GM12878 (cell line): ENCODE results near the gene ALAS1. TPM values are rescaled to one million over a fixed set of nuclear protein-coding genes. Genes with fewer than 3 reads are reported as not detected.

Source experiments
- ATF7 ChIP-seq: fragments of 450-650 bp; IDR thresholded peaks from 2 replicates; pipeline ENCODE4 v1.6.1; 2016; ENCODE audit warnings: low read depth, mild to moderate bottlenecking
- BCL11A ChIP-seq: IDR thresholded peaks from 2 replicates; pipeline ENCODE4 v1.6.1; 2011; ENCODE audit warnings: low read depth, low read length
- CBFB ChIP-seq: IDR thresholded peaks from 2 replicates; pipeline ENCODE4 v1.6.1; 2016; ENCODE audit warnings: antibody characterized with exemption, low read depth
- CREB1 ChIP-seq: IDR thresholded peaks from 2 replicates; pipeline ENCODE4 v1.6.1; 2012; ENCODE audit warnings: low read depth, mild to moderate bottlenecking, inconsistent platforms
- EP300 ChIP-seq, 2 experiments: fragments of 150-350 bp in 1 of 2; IDR thresholded peaks; 2 replicates each; pipeline ENCODE4 v1.6.1; 2011 to 2012; ENCODE audit warnings: low read depth in 2 of 2, low read length in 2 of 2, borderline replicate concordance in 1 of 2, improper control_type of control experiment in 1 of 2, inconsistent platforms in 1 of 2; ENCODE audit not compliant: control insufficient read depth in 1 of 2
- ESRRA ChIP-seq: IDR thresholded peaks from 2 replicates; pipeline ENCODE4 v1.6.1; 2012; ENCODE audit warnings: mild to moderate bottlenecking, low read length, improper control_type of control experiment
- GATAD2B ChIP-seq: fragments of 450-650 bp; conservative IDR thresholded peaks from 2 replicates; pipeline ENCODE4 v1.6.1; 2017; ENCODE audit warnings: low read depth, mild to moderate bottlenecking, moderate library complexity
- HDAC2 ChIP-seq: fragments of 200-600 bp; sonication (generic); IDR thresholded peaks from 2 replicates; pipeline ENCODE4 v1.6.1; 2017
- IKZF2 ChIP-seq, 2 experiments: fragments of 450-650 bp; IDR thresholded peaks; 2 replicates each; pipeline ENCODE4 v1.6.1; 2017; ENCODE audit warnings: mild to moderate bottlenecking in 2 of 2, moderate library complexity in 2 of 2
- KLF5 ChIP-seq: fragments of 450-650 bp; IDR thresholded peaks from 2 replicates; pipeline ENCODE4 v1.6.1; 2014; ENCODE audit warnings: mild to moderate bottlenecking; ENCODE audit not compliant: partially characterized antibody
- MEF2B ChIP-seq: fragments of 450-650 bp; IDR thresholded peaks from 2 replicates; pipeline ENCODE4 v1.6.1; 2018; ENCODE audit warnings: mild to moderate bottlenecking, moderate library complexity; ENCODE audit not compliant: partially characterized antibody, poor library complexity, severe bottlenecking
- MTA2 ChIP-seq: fragments of 450-650 bp; IDR thresholded peaks from 2 replicates; pipeline ENCODE4 v1.6.1; 2016; ENCODE audit warnings: low read depth, mild to moderate bottlenecking, moderate library complexity
- NFYB ChIP-seq: IDR thresholded peaks from 2 replicates; pipeline ENCODE4 v1.6.1; 2011; ENCODE audit warnings: low read depth, mild to moderate bottlenecking, low read length, improper control_type of control experiment, moderate library complexity; ENCODE audit not compliant: insufficient read depth
- NR2C2 ChIP-seq: IDR thresholded peaks from 2 replicates; pipeline ENCODE4 v1.6.1; 2011; ENCODE audit warnings: borderline replicate concordance, low read depth; ENCODE audit not compliant: control insufficient read depth, insufficient read length
- PAX5 ChIP-seq: IDR thresholded peaks from 2 replicates; pipeline ENCODE4 v1.6.1; 2011; ENCODE audit warnings: low read depth, low read length, borderline replicate concordance
- PKNOX1 ChIP-seq: fragments of 450-650 bp; IDR thresholded peaks from 2 replicates; pipeline ENCODE4 v1.6.1; 2016; ENCODE audit warnings: mild to moderate bottlenecking
- POLR2A ChIP-seq: IDR thresholded peaks from 2 replicates; pipeline ENCODE4 v1.6.1; 2011; ENCODE audit warnings: low read depth, mild to moderate bottlenecking, low read length
- RBBP5 ChIP-seq: fragments of 200-600 bp; sonication (generic); conservative IDR thresholded peaks from 2 replicates; pipeline ENCODE4 v1.6.1; 2016
- SIN3A ChIP-seq: IDR thresholded peaks from 2 replicates; pipeline ENCODE4 v1.6.1; 2012; ENCODE audit warnings: low read depth, low read length, improper control_type of control experiment
- SMC3 ChIP-seq: IDR thresholded peaks from 2 replicates; pipeline ENCODE4 v1.6.1; 2011; ENCODE audit warnings: low read length, improper control_type of control experiment, borderline replicate concordance
- SPI1 ChIP-seq: IDR thresholded peaks from 2 replicates; pipeline ENCODE4 v1.6.1; 2011; ENCODE audit warnings: low read depth, mild to moderate bottlenecking, low read length, moderate library complexity, borderline replicate concordance; ENCODE audit not compliant: insufficient read depth
- STAT1 ChIP-seq: fragments of 450-650 bp; conservative IDR thresholded peaks from 2 replicates; pipeline ENCODE4 v1.6.1; 2014; ENCODE audit warnings: antibody characterized with exemption, mild to moderate bottlenecking
- STAT3 ChIP-seq: IDR thresholded peaks from 2 replicates; pipeline ENCODE4 v1.6.1; 2011; ENCODE audit warnings: low read depth, low read length, improper control_type of control experiment
- TCF12 ChIP-seq: IDR thresholded peaks from 2 replicates; pipeline ENCODE4 v1.6.1; 2011; ENCODE audit warnings: low read depth, mild to moderate bottlenecking, low read length
- TCF7 ChIP-seq: IDR thresholded peaks from 2 replicates; pipeline ENCODE4 v1.6.1; 2014; ENCODE audit warnings: antibody characterized with exemption, borderline replicate concordance
- ZBED1 ChIP-seq: IDR thresholded peaks from 2 replicates; pipeline ENCODE4 v1.6.1; 2016; ENCODE audit warnings: borderline replicate concordance
- ZSCAN29 ChIP-seq: fragments of 450-650 bp; IDR thresholded peaks from 2 replicates; pipeline ENCODE4 v1.6.1; 2017; ENCODE audit warnings: mild to moderate bottlenecking, moderate library complexity
- ZZZ3 ChIP-seq: IDR thresholded peaks from 2 replicates; pipeline ENCODE4 v1.6.1; 2011; ENCODE audit warnings: low read depth; ENCODE audit not compliant: control insufficient read depth, insufficient read length
- polyA plus RNA-seq, 11 experiments: library from polyadenylated mRNA; depleted of rRNA in 4 of 11; unstranded in 6 of 11; stranded (reverse) in 5 of 11; fragments of >200 nt; fragmentation: Nextera tagmentation in 4 of 11; fragmentation: Illumina TruSeq in 1 of 11; extraction: Ambion mirVana in 4 of 11; extraction: Trizol in 1 of 11; gene quantifications; 1 replicate in 1 of 11; 2 replicates in 10 of 11; pipeline versions ENCODE4 v1.2.1 to v1.2.3, GENCODE V29; 2011 to 2016; ENCODE audit warnings: inconsistent platforms in 2 of 11, missing spikeins in 2 of 11, low read depth in 1 of 11
- total RNA-seq, 4 experiments: library from RNA; depleted of rRNA in 3 of 4; stranded (reverse); fragments of >200 nt in 3 of 4; fragmentation: Illumina TruSeq in 1 of 4; extraction: Trizol in 1 of 4; gene quantifications; 2 replicates each; pipeline versions ENCODE4 v1.2.1 to v1.2.3, GENCODE V29; 2013 to 2021
- TF ChIP-seq, protein P1 (sequence below): fragments of 450-650 bp; IDR thresholded peaks from 2 replicates; pipeline ENCODE4 v1.6.1; 2017; ENCODE audit warnings: low read depth, mild to moderate bottlenecking, moderate library complexity
- TF ChIP-seq, protein P2 (sequence below): IDR thresholded peaks from 2 replicates; pipeline ENCODE4 v1.6.1; 2011; ENCODE audit warnings: low read depth, mild to moderate bottlenecking, low read length, moderate library complexity, borderline replicate concordance; ENCODE audit errors: extremely low read depth

ALAS1 gene
- total and polyA plus RNA-seq, 10 of the 15 experiments (the other 5 are each of a cell fraction or from before 2014, with no cell fraction given), result 69.9 to 115 (median 94.1) TPM

DNA sequence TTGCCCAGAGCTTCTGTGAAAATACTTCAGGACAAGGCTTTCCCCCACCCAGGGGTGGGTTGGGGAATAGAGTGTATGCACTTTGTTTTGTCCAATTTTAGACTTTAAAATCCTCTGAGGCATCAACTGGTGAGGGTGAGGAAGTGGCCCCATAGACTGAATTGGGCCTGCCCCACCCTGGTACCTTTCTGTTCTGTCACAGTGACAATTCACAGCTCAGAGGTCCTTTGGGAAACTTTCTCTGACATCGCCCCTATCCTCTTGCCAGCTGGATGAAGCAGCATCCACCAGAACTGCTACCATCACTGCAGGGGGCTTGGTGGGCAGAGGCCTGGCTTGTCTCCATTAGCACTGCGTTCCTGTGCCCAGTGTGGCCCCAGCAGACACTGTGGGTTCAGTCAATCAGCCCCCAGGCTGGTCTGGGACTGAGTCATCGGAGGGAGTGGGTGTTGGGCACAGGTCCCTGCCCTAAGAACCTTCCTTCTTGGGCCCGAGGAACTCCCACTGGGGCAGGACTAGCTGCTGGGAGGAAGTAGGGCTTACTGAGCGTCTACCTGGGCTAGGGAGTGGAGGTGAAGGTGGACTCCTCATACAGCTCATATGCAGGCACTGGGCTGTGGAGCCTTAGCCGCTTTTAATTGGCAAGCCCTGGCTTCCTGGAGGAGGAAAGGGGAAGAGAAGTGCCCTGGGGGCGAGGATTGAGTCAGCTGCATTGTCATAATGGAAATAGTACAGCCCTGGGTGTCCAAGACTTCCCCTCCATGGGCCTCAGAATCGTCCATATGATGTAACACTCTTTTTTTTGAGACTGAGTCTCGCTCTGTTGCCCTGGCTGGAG is 46.0 kb downstream of the ALAS1 start (continued):
- TF ChIP-seq STAT3, result no peak
- TF ChIP-seq KLF5, result peak; percentile 47
- TF ChIP-seq TCF12, result peak; percentile 70
- TF ChIP-seq SPI1, result peak; percentile 89
- no peak; the same call in 1 of the 2 replicates for TF ChIP-seq TCF7
- TF ChIP-seq EP300 (IDR thresholded peaks at IDR 0.05; ENCODE audit: borderline replicate concordance in 1 of 2, control insufficient read depth in 1 of 2, low read depth in 2 of 2, low read length in 2 of 2), result peak in 1 of 2 experiments; percentile 70; a peak in 1 of 4 replicates
- peak; percentile 82 for TF ChIP-seq ZBED1
- peak; percentile 16; the same call in 1 of the 2 replicates for TF ChIP-seq GATAD2B
- TF ChIP-seq SIN3A, result no peak
- TF ChIP-seq ATF7, result peak; percentile 91
- TF ChIP-seq, protein P1, sequence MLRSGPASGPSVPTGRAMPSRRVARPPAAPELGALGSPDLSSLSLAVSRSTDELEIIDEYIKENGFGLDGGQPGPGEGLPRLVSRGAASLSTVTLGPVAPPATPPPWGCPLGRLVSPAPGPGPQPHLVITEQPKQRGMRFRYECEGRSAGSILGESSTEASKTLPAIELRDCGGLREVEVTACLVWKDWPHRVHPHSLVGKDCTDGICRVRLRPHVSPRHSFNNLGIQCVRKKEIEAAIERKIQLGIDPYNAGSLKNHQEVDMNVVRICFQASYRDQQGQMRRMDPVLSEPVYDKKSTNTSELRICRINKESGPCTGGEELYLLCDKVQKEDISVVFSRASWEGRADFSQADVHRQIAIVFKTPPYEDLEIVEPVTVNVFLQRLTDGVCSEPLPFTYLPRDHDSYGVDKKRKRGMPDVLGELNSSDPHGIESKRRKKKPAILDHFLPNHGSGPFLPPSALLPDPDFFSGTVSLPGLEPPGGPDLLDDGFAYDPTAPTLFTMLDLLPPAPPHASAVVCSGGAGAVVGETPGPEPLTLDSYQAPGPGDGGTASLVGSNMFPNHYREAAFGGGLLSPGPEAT, result peak; percentile 63
- TF ChIP-seq MEF2B, result no peak
- TF ChIP-seq CBFB, result peak; percentile 21; the same call in 1 of the 2 replicates
- peak; percentile 40; the same call in 1 of the 2 replicates for TF ChIP-seq PKNOX1
- peak; percentile 69 for TF ChIP-seq POLR2A
- TF ChIP-seq, protein P2, sequence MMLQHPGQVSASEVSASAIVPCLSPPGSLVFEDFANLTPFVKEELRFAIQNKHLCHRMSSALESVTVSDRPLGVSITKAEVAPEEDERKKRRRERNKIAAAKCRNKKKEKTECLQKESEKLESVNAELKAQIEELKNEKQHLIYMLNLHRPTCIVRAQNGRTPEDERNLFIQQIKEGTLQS, result no peak
- no peak for TF ChIP-seq SMC3
- TF ChIP-seq STAT1, result no peak
- TF ChIP-seq BCL11A, result peak; percentile 96
- TF ChIP-seq MTA2, result peak; percentile 85
- TF ChIP-seq ESRRA, result no peak
- TF ChIP-seq ZSCAN29, result no peak
- TF ChIP-seq IKZF2 (IDR thresholded peaks at IDR 0.05), result peak; percentile 90 to 92
- TF ChIP-seq NR2C2, result no peak
- TF ChIP-seq RBBP5, result no peak
- no peak for TF ChIP-seq NFYB
- TF ChIP-seq PAX5, result peak; percentile 86; the same call in 1 of the 2 replicates
- TF ChIP-seq CREB1, result no peak
- TF ChIP-seq ZZZ3, result no peak
- no peak for TF ChIP-seq HDAC2
